ENCODE measurements around the gene GRIN3A.

GRCh38 chr9:101705135-101705661, 33.2 kb downstream of the GRIN3A start:
- TF ChIP-seq, protein P1, sequence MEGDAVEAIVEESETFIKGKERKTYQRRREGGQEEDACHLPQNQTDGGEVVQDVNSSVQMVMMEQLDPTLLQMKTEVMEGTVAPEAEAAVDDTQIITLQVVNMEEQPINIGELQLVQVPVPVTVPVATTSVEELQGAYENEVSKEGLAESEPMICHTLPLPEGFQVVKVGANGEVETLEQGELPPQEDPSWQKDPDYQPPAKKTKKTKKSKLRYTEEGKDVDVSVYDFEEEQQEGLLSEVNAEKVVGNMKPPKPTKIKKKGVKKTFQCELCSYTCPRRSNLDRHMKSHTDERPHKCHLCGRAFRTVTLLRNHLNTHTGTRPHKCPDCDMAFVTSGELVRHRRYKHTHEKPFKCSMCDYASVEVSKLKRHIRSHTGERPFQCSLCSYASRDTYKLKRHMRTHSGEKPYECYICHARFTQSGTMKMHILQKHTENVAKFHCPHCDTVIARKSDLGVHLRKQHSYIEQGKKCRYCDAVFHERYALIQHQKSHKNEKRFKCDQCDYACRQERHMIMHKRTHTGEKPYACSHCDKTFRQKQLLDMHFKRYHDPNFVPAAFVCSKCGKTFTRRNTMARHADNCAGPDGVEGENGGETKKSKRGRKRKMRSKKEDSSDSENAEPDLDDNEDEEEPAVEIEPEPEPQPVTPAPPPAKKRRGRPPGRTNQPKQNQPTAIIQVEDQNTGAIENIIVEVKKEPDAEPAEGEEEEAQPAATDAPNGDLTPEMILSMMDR (IDR thresholded peaks at IDR 0.05), result peak in 2 of 7 experiments; percentile 16 to 24
- TF ChIP-seq POLR2A (IDR thresholded peaks at IDR 0.05), result no peak

Data from body of pancreas (tissue), 4 donors.